Mucosa of descending colon (tissue), 3 donors: Measurements from ENCODE around the gene HPCA. TPM values are rescaled to one million over a fixed set of nuclear protein-coding genes. Genes with fewer than 3 reads are reported as not detected.

ENCODE experiments used
- ATAC-seq: fragments of 200-7000 bp; cut with Tn5 transposase; one replicate; pipeline ENCODE4 v1.9.1; 2020; ENCODE audit warnings: mild to moderate bottlenecking, moderate library complexity
- DNase-seq, 3 donors: peaks; one replicate each; pipeline ENCODE4 v3.0.0-alpha.2; 2020
- H3K36me3 ChIP-seq: fragments of 200-600 bp; one replicate; pipeline ENCODE4 v1.8.0; 2021; ENCODE audit warnings: low read depth, mild to moderate bottlenecking
- H3K4me1 ChIP-seq: fragments of 200-600 bp; one replicate; pipeline ENCODE4 v1.8.0; 2021; ENCODE audit warnings: low read depth, mild to moderate bottlenecking
- H3K4me3 ChIP-seq: fragments of 200-600 bp; one replicate; pipeline ENCODE4 v1.8.0; 2021; ENCODE audit warnings: mild to moderate bottlenecking
- H3K9me3 ChIP-seq: fragments of 200-600 bp; one replicate; pipeline ENCODE4 v1.8.0; 2021; ENCODE audit warnings: mild to moderate bottlenecking
- intact Hi-C, 2 donors: fragments of 100-400 bp; cut with DNase I in 1 of 2; cut with micrococcal nuclease in 1 of 2; formaldehyde crosslinking; loops; one replicate each; pipeline versions ENCODE4 v1.11.0 to v1.11.1; 2022; cut with DNase I, micrococcal nuclease
- total RNA-seq, 3 donors: library from RNA; stranded (reverse); fragmentation: NEBNext Ultra II Directional in 2 of 3; extraction: Animal tissue kit (Norgen Biotek cat#: 25700) in 2 of 3; gene quantifications; one replicate each; pipeline versions ENCODE4 v1.2.1 to v1.2.4, GENCODE V29; 2021 to 2023
- TF ChIP-seq, protein P1 (sequence below): fragments of 200-600 bp; IDR thresholded peaks from one replicate; pipeline ENCODE4 v1.8.0; 2022; ENCODE audit warnings: antibody characterized with exemption, mild to moderate bottlenecking
- donor health status: DM: no; HTN: no; CAD: no; lungs with moderate emphysema.
- donor health status: DM: no; HTN: no; CAD: no.
- donor health status: DM: no; HTN: yes; CAD: no.

The HPCA gene
- total RNA-seq, 3 donors from 2014 or later: 1.1 to 2.0 (median 1.1) TPM

DNA sequence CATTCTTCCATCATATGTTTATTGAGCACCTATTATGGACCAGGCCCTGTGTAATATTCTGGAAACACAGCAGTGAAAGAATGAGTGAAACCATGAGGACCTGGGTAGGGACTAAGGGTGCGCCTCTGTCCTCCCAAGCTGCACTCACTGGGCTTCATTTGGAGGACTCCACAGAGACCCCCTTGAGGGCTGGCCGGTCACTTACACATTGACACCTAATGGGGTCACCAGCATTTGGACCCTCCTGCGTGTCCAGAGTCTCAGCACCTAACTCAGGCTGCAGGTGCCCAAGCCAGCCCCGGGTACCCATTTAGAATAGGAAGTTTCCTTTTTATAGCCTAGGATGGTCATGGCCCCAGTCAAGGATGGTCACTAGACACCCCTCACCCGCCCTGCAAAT is 12.8 kb upstream of the HPCA start:
- no peaks in the 10 kb centered on the region for H3K9me3 ChIP-seq
- peaks cover 2% of the 10 kb centered on the region for H3K4me1 ChIP-seq
- ATAC-seq (no peak), DNase-seq (no peak)
- no peak overlapping the region for H3K4me3 ChIP-seq
- intact Hi-C loops: no loop called here
- no peaks in the 10 kb centered on the region for H3K36me3 ChIP-seq
- TF ChIP-seq, protein P1, sequence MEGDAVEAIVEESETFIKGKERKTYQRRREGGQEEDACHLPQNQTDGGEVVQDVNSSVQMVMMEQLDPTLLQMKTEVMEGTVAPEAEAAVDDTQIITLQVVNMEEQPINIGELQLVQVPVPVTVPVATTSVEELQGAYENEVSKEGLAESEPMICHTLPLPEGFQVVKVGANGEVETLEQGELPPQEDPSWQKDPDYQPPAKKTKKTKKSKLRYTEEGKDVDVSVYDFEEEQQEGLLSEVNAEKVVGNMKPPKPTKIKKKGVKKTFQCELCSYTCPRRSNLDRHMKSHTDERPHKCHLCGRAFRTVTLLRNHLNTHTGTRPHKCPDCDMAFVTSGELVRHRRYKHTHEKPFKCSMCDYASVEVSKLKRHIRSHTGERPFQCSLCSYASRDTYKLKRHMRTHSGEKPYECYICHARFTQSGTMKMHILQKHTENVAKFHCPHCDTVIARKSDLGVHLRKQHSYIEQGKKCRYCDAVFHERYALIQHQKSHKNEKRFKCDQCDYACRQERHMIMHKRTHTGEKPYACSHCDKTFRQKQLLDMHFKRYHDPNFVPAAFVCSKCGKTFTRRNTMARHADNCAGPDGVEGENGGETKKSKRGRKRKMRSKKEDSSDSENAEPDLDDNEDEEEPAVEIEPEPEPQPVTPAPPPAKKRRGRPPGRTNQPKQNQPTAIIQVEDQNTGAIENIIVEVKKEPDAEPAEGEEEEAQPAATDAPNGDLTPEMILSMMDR: no peak

DNA sequence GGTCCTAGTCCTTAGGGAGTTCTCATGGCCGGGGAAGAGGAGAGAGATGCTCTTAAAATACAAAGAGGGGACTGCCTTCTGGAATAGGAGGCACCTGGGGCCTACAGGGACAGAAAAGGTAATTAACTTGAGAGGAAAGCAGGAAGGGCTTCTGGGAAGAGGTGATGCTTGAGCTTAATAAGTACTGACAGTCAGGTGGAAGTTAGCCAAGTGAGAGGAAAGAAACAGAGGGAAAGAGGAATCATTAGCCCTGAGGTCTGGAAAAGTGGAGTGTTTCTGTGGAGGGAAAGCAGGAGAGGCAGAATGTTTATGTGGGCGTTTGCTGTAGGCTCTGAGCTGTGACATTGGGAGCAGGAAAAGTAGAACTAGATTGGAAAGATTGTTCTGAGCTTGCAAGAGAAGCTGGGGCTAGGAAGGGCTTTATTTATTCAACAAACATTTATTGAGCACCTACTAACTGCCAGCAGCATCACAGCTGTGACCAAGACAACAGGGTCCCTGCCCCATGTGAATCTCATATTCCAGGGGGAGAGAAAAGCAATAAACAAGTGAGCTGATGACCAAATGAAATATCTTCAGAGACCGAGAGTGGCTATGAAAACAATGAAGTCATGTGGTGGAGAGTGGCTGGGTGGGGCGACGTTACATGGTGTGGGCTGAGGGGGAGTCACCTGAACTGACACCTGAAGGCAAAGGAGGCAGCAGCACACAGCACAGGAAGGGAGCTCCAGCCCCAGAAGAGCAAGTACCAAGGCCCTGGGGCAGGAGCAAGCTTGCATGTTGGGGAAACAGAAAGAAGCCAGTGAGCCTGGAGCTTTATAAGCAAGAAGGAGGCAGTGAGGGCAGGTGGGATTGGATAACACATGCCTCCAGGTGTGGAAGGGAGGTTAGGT is 11.2 kb upstream of the HPCA start:
- no peaks in the 10 kb centered on the region for H3K36me3 ChIP-seq
- intact Hi-C loops: no loop called here
- no peak for ATAC-seq
- no peak overlapping the region for H3K4me3 ChIP-seq
- H3K4me1 ChIP-seq: peaks cover 2% of the 10 kb centered on the region
- no peak for DNase-seq
- TF ChIP-seq, protein P1: no peak
- H3K9me3 ChIP-seq: no peaks in the 10 kb centered on the region

DNA sequence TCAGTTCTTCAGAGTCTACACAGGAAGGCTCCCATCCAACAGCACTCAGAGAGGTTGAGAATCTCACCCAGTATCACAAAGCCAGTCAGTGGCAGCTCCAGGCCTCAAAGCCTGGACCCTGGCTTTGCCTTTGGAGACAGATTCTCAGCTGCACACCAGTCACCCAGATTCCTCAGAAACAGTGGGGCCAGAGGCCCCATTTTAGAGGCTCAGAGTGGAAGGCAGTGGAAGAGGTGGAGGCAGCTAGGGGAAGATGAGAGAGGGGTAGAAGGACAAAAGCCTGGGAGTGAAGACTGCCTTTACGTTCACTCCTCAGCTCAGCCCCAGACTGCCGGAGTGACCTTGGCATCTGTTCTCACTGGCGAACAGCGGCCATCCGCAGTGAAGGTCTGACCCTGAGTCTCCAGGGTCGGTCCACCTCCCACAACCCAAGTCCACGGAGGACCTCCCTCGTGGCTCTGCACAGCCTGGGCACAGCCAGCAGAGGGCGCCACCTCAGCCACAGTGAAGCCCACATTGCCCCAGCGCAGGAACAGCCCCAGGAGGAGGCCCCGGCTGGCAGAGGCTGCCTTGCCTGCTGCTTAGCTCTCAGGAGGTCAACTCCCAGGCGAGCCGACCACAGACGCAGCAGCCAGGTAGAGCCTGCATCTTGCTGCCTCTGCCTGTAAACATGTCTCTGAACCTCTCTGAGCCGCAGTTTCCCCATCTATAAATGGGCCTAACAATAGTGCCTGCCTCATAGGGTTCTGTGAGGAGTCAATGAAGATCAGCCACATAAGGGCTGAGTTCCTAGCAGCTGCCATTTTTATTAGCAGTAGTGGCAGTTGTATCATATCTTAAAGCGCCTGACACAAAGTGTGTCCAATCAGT is 9.7 kb upstream of the HPCA start:
- H3K36me3 ChIP-seq: no peaks in the 10 kb centered on the region
- TF ChIP-seq, protein P1: peak; percentile 91
- DNase-seq: peak in 2 of 3 donors; percentile 77 to 81
- peak; percentile 86 for ATAC-seq
- intact Hi-C loops: no loop called here
- H3K4me1 ChIP-seq: no peaks in the 10 kb centered on the region
- H3K9me3 ChIP-seq: no peaks in the 10 kb centered on the region
- no peak overlapping the region for H3K4me3 ChIP-seq

DNA sequence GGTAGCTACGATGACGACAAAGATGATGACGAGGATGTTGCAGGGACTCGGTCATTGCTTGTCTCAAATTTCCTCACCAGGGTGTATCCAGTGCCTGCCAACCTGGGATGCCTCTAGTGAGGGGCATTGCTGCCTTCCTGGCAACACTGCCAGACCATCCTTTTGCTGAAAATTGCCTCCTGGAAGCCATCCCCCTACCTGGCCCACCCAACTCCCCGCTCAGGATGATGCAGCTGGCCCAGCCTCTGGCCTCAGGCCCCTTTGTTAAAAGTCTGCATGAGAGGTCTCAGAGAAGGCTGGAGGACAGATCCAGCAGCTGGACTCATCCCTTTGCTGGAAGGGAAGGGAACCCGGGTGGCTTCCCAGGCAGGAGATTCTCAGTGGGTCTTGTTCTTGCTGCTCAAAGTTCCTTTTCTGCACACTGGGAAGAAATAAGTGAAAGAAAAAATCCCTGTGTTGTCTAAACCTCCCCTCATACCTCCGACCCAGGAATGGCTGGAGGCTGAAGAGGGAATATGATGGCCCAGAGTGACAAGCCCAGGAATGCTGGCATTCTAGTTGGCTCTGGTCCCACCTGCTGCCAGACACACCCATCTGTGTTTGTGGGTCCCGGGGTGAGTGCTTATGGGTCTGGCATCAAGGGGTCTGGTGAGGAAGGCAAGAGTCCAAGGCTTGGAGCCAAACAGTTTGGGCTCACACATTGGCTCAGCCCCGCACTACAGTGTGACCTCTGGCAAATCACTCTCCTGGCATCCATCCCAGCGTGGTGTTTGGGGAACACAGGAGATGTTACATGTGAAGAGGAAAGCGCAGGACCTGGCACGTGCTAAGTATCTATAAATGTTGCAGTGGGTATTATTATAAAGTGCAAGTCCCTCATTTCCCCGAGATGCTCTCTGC is 8.8 kb upstream of the HPCA start:
- TF ChIP-seq, protein P1: no peak
- DNase-seq (no peak), ATAC-seq (no peak)
- Histone ChIP-seq H3K4me3 (no peak overlapping the region), H3K9me3 (no peaks in the 10 kb centered on the region), H3K4me1 (no peaks in the 10 kb centered on the region), H3K36me3 (no peaks in the 10 kb centered on the region)
- intact Hi-C loops: no loop called here

DNA sequence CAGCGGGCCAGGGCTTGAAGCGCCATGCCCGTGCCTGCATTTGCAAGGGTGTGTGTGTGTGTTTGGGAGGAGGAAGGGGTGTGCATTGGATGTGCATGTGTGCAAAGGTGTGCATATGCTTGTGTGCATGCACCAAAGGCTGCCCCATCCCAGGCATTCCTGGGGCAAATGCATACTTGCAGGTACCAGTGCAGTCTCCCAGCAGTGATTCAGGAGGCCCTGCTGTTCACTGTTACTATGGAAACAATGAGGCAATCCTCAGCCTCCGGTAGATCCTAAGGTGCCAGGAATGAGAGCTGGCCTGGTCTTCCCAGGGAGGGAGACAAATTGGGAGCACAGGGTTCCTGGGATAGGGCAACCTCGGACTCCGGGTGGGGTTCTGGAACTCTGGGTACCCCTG is 8.1 kb upstream of the HPCA start:
- no peak for DNase-seq
- no peak overlapping the region for H3K4me3 ChIP-seq
- no peaks in the 10 kb centered on the region for H3K9me3 ChIP-seq
- intact Hi-C loops: no loop called here
- no peaks in the 10 kb centered on the region for H3K4me1 ChIP-seq
- TF ChIP-seq, protein P1: no peak
- ATAC-seq: no peak
- no peaks in the 10 kb centered on the region for H3K36me3 ChIP-seq
